AG10803 (cell line): ENCODE measurements around the gene PCK2.

Experiments used
- DNase-seq: peaks from one replicate; pipeline ENCODE4 v3.0.0; 2010; ENCODE audit warnings: low read depth
- H3K4me3 ChIP-seq: 2 replicates; pipeline ENCODE4 v1.5.1; 2011; ENCODE audit warnings: mild to moderate bottlenecking, low read length, control low read depth
- TF ChIP-seq, protein P1 (sequence below): conservative IDR thresholded peaks from 2 replicates; pipeline ENCODE4 v1.5.1; 2011; ENCODE audit warnings: mild to moderate bottlenecking, low read length, control low read depth, inconsistent platforms

Gene PCK2

DNA sequence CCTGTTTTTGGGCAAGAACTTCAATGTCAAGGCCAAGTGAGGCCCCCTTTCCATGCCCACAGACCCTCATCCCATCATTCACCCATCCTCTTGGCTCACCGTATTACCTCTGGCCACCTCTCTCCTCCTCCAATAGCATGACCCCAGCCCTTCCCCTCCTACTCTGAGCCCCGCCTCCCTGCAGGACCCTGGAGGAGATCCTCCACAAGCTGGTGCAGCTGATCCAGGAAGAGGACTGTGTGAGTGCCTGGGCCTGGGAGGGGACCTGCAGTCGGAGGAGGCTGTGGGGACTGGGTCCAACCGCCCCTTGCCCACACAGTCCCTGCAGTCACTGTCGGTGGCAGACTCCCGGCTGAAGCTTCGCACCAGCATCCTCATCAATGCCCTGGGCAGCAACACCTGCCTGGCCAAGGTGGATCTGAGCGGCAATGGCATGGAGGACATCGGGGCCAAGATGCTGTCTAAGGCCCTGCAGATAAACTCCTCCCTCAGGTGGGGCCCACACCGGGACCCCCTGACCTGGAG lies 35.1 kb upstream of the PCK2 start:
- H3K4me3 ChIP-seq, result no peak overlapping the region
- no peak for DNase-seq
- TF ChIP-seq, protein P1, sequence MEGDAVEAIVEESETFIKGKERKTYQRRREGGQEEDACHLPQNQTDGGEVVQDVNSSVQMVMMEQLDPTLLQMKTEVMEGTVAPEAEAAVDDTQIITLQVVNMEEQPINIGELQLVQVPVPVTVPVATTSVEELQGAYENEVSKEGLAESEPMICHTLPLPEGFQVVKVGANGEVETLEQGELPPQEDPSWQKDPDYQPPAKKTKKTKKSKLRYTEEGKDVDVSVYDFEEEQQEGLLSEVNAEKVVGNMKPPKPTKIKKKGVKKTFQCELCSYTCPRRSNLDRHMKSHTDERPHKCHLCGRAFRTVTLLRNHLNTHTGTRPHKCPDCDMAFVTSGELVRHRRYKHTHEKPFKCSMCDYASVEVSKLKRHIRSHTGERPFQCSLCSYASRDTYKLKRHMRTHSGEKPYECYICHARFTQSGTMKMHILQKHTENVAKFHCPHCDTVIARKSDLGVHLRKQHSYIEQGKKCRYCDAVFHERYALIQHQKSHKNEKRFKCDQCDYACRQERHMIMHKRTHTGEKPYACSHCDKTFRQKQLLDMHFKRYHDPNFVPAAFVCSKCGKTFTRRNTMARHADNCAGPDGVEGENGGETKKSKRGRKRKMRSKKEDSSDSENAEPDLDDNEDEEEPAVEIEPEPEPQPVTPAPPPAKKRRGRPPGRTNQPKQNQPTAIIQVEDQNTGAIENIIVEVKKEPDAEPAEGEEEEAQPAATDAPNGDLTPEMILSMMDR, result no peak

DNA sequence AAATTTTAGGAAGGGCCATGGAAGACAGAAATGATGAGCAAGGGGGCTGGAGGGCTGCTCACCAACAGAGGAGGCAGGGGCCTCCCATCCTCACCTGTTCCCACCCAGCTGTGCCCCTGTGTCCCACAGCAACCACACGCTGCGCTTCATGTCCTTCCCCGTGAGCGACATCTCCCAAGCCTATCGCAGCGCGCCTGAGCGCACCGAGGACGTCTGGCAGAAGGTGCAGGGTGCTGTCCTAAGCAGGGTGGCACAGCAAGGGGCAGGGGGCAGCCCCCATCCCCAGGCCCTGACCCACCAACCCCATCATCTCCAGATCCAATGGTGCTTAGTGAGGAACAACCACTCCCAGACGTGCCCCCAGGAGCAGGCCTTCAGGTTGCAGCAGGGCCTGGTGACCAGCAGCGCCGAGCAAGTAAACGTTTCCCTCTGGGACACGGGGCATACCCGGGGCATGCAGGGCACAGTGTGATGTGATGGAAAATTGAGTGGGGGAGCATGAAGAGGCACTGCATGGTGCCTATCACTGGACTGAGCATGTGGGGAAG lies 34.2 kb upstream of the PCK2 start:
- no peak for DNase-seq
- TF ChIP-seq, protein P1, result no peak
- no peak overlapping the region for H3K4me3 ChIP-seq

DNA sequence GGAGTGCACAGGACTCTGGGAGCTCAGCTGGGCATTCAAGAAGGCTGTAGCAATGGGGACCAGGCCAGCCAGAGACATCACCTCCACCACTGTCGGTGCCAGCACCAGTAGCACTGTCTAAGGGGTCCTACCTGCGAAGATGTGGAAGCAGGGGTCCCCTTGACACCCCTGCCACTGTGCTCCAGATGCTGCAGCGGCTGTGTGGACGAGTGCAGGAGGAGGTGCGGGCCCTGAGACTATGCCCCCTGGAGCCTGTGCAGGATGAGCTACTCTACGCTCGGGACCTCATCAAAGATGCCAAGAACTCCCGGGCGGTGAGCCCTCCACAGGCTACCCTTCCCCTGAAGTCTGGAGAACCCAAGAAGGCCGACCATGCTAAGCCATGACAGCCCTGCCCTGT lies 33.7 kb upstream of the PCK2 start:
- H3K4me3 ChIP-seq, result no peak overlapping the region
- TF ChIP-seq, protein P1, result no peak
- DNase-seq, result no peak

DNA sequence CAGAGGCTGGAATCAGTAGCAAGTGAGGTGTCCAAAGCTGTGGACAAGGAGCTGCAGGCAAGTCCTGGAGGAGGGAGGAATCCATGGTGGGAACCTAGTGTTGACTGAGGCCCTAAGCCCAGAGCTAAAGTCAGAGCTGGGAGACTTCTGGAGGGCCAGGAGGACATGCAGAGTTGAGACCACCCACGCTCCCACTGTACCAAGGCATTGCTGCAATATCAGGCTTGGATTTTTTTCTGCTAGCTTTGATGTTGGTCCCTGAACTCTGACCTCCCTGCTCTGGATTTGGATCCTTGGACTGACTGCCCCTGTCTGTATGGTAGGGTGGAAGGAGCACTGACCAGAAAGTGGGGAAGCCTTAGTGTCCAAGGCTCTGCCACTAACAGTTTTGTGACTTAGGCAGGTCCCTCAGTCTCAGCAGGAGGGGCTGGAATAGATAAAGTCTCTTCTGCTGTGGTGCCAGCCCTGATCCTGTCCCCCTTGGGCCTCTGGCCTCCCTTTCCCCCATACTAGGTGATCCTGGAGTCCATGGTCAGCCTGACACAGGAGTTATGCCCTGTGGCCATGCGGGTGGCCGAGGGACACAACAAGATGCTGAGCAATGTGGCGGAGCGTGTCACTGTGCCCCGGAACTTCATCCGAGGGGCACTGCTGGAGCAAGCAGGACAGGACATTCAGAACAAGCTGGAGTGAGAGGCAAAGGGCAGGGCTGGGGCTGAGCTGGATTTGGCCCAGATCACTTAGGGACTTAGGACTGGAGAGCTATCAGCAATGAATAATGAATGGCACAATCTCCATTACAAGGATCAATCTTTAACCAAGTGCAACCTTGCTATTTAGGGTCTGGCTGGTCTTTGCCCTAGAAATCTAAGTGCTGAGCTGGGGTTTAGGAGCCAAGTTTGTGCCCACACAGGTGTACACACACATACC lies 32.9 kb upstream of the PCK2 start:
- DNase-seq, result no peak
- TF ChIP-seq, protein P1, result no peak
- no peak overlapping the region for H3K4me3 ChIP-seq

DNA sequence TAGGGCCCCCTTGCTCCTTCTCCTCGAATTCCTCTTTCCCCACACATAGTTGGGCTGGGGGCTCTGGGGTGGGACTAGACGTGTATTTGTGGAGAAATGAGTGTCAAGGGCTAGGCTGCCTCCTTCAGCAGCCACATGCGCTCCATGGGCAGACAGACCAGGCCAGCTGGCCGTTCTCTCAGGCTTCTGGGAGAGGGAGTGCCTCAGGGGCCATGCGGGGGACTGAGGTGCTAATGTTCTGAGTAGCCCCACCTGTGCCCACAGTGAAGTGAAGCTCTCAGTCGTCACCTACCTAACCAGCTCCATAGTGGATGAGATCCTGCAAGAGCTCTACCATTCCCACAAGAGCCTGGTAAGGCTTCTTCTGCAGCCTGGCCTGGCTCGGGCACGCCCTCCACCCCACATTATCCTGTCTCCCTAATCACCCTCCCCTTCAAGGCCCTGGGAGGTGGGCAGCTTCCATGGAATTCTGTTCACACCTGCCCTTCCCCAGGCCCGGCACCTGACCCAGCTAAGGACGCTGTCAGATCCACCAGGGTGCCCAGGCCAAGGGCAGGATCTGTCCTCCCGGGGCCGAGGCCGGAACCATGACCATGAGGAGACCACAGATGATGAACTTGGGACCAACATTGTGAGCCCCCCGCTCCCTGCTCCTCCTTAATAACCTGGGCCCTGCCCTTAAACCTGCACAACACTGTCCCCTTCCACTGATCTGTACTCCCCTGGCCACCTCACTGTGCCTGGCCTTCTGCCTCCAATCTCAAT lies 31.7 kb upstream of the PCK2 start:
- H3K4me3 ChIP-seq, result no peak overlapping the region
- no peak for DNase-seq
- TF ChIP-seq, protein P1, result no peak

DNA sequence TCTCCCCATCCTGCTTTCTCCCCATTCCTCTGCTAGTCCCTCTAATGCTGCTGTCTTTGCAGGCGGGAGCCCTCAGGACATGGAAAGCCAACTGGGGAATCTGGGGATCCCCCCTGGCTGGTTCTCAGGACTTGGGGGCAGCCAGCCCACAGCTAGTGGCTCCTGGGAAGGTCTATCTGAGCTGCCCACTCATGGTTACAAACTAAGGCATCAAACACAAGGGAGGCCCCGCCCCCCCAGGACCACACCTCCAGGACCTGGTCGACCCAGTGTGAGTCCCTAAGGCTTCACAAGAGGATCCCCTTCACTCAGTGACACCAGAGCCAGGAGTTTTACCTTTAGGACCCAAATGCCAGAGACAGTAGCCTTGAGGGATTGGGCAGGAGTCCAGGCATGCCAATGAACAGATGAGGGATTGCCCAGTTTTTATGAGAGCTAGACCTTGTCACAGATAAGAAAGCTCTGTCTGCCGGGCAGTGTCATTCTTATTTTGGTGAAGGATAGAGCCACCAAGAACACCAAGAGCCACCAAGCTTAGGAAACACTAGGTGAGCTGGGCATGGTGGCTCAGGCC lies 30.8 kb upstream of the PCK2 start:
- no peak for DNase-seq
- no peak overlapping the region for H3K4me3 ChIP-seq
- TF ChIP-seq, protein P1, result no peak
